ENCODE results near the gene MEAF6.
"Not testable (repeated sequence)": the region's sequence is repeated elsewhere in the genome, so short reads cannot be mapped to it uniquely, and the experiment has no call there.

Gene MEAF6

GRCh38 chr1:37540036-37540785 lies 25.6 kb upstream of the MEAF6 start:
- TF ChIP-seq, protein P1, sequence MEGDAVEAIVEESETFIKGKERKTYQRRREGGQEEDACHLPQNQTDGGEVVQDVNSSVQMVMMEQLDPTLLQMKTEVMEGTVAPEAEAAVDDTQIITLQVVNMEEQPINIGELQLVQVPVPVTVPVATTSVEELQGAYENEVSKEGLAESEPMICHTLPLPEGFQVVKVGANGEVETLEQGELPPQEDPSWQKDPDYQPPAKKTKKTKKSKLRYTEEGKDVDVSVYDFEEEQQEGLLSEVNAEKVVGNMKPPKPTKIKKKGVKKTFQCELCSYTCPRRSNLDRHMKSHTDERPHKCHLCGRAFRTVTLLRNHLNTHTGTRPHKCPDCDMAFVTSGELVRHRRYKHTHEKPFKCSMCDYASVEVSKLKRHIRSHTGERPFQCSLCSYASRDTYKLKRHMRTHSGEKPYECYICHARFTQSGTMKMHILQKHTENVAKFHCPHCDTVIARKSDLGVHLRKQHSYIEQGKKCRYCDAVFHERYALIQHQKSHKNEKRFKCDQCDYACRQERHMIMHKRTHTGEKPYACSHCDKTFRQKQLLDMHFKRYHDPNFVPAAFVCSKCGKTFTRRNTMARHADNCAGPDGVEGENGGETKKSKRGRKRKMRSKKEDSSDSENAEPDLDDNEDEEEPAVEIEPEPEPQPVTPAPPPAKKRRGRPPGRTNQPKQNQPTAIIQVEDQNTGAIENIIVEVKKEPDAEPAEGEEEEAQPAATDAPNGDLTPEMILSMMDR (conservative IDR thresholded peaks at IDR 0.05) = no peak
- no peak overlapping the region for H3K27ac ChIP-seq

DNA sequence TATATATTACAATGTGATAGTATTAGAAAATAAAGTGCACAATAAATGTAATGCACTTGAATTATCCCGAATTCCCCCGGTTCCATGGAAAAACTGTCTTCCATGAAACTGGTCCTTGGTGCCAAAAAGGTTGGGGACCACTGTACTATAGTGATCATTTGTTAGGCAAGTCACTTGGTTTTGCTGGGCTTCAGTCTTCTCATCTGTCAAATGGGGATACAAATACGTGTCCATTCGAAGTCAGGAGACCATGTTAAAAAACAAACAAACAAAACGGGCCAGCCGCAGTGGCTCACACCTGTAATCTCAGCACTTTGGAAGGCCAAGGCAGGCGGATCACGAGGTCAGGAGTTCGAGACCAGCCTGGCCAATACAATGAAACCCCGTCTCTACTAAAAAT lies 24.6 kb upstream of the MEAF6 start:
- not testable (repeated sequence) for H3K27ac ChIP-seq

GRCh38 chr1:37537378-37537777 lies 22.8 kb upstream of the MEAF6 start:
- H3K27ac ChIP-seq = no peak overlapping the region
- TF ChIP-seq, protein P1 (conservative IDR thresholded peaks at IDR 0.05) = no peak

DNA sequence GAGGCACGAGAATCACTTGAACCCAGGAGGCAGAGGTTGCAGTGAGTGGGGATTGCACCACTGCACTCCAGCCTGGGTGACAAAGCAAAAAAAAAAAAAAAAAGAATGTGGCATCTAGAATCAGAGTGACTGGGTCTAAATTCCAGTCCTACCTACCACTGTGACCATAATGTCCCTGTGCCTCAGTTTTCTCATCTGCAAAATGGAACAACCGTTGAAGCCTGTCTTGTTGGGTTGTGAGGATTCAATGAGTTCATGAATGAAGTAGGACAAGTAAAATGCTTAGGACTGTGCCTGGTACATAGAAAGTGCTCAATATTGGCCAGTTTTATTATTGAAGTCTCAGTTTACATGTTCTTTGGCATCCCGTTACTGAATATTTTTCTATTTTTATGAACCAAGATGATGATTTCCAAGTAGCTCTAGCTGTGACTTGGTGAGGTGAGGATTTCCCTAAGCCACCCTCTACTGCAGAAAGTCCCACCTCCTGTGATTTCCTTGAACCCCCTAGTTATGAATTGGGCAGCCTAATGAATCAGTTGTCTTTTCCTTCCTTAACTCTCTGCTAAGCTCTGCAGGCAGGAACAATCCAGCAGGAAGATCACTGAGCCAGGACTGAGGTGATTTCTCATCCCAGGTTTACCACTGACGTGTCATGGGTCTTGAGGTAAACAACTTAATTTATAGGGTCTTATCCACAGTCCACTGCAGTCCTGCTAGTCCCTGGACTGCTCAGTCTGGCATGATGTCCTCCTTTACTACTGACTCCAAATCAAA lies 18.9 kb upstream of the MEAF6 start:
- peak overlapping the region; percentile 47 for H3K27ac ChIP-seq
- TF ChIP-seq, protein P1 (conservative IDR thresholded peaks at IDR 0.05) = no peak

GRCh38 chr1:37532418-37533156 lies 18.0 kb upstream of the MEAF6 start:
- H3K27ac ChIP-seq = not testable (repeated sequence)

DNA sequence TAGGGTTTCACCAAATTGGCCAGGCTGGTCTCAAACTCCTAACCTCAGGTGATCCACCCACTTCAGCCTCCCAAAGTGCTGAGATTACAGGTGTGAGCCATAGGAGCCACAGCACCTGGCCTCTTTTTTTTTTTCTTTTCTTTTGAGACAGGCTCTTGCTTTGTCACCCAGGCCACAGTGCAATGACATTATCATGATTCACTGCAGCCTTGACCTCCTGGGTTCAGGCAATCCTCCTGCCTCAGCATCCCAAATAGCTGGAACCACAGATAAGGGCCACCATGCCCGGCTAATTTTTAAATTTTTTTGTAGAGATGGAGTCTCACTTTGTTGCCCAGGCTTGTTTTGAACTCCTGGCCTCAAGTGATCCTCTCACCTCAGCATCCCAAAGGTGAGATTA lies 15.3 kb upstream of the MEAF6 start:
- H3K27ac ChIP-seq = not testable (repeated sequence)

DNA sequence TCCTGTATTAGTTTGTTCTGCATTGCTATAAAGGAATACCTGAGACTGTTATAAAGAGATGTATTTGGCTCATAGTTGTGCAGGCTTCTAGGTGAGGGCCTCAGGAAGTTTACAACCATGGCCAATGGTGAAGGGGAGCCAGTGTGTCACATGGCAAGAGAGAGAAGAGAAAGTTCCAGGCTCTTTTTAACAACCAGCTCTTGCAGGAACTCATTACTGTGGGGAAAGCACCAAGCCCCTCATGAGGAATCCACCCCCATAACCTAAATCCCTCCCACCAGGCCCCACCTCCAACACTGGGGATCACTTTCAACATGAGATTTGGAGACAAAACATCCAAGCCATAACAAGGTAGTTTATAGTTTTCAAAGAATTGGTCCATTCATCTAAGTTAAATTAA lies 5.0 kb upstream of the MEAF6 start:
- TF ChIP-seq, protein P1 (conservative IDR thresholded peaks at IDR 0.05) = no peak
- no peak overlapping the region for H3K27ac ChIP-seq

GRCh38 chr1:37518929-37519328 lies 4.4 kb upstream of the MEAF6 start:
- not testable (repeated sequence) for H3K27ac ChIP-seq

DNA sequence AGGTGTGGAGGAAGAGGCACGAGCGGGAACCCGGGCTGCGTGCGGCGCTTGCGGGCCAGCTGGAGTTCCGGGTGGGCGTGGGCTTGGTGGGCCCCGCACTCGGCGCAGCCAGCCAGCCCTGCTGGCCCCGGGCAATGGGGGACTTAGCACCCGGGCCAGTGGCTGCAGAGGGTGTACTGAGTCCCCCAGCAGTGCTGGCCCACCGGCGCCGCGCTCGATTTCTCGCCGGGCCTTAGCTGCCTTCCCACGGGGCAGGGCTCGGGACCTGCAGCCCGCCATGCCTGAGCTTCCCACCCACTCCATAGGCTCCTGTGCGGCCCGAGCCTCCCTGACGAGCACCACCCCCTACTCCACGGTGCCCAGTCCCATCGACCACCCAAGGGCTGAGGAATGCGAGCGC lies 3.7 kb upstream of the MEAF6 start:
- not testable (repeated sequence) for H3K27ac ChIP-seq

DNA sequence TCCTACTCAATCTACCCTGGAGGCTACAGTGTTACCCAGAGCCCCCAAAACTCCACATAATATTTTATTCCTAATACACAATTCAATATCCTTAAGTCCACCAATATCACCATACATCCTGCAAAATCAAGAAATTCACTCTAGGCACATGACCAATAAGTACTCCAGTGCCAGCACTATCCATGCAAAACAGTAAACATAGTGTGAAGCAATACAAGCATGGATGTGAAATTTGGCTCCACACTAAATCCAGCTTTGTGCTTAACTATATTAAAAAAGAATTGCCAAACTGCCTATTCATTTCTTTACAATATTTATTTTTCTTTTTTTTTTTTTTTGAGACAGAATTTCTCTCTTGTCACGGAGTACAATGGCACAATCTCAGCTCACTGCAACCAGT lies 3.0 kb upstream of the MEAF6 start:
- TF ChIP-seq, protein P1 (conservative IDR thresholded peaks at IDR 0.05) = no peak
- no peak overlapping the region for H3K27ac ChIP-seq
